Activated CD8-positive, alpha-beta memory T cell treated with anti-CD3 and anti-CD28 coated beads for 48 hours (primary cell): ENCODE data around the gene NHLRC1.

ENCODE experiments used
- DNase-seq, 3 experiments: peaks; one replicate each; pipeline ENCODE4 v3.0.0-alpha.2; 2020; ENCODE audit warnings: low read depth in 2 of 3, low spot score in 2 of 3

The NHLRC1 gene

GRCh38 chr6:18139935-18140621, 17.6 kb upstream of the NHLRC1 start:
- no peak for DNase-seq

- no peak for DNase-seq
Observed at GRCh38 chr6:18138906-18139305, 16.4 kb upstream of the NHLRC1 start.

- DNase-seq, result no peak
Observed at GRCh38 chr6:18136260-18136659, 13.8 kb upstream of the NHLRC1 start.

GRCh38 chr6:18135171-18135570, 12.7 kb upstream of the NHLRC1 start:
- DNase-seq, result no peak

GRCh38 chr6:18132346-18132745, 9.9 kb upstream of the NHLRC1 start:
- DNase-seq, result no peak

- DNase-seq, result no peak
Observed at GRCh38 chr6:18126121-18126520, 3.6 kb upstream of the NHLRC1 start.

GRCh38 chr6:18121580-18122127, 823 bp downstream of the NHLRC1 start:
- no peak for DNase-seq

- DNase-seq, result no peak
Observed at GRCh38 chr6:18119236-18119635, 3.2 kb downstream of the NHLRC1 start.

GRCh38 chr6:18118330-18118729, 4.1 kb downstream of the NHLRC1 start:
- DNase-seq, result no peak

GRCh38 chr6:18117136-18117535, 5.3 kb downstream of the NHLRC1 start:
- no peak for DNase-seq

- no peak for DNase-seq
Observed at GRCh38 chr6:18115356-18115755, 7.1 kb downstream of the NHLRC1 start.

- no peak for DNase-seq
Observed at GRCh38 chr6:18110162-18110561, 12.3 kb downstream of the NHLRC1 start.

- no peak for DNase-seq
Observed at GRCh38 chr6:18107061-18107460, 15.4 kb downstream of the NHLRC1 start.

GRCh38 chr6:18102783-18103509, 19.5 kb downstream of the NHLRC1 start:
- DNase-seq, result no peak

GRCh38 chr6:18101873-18102272, 20.6 kb downstream of the NHLRC1 start:
- DNase-seq, result no peak

- no peak for DNase-seq
Observed at GRCh38 chr6:18101271-18101670, 21.2 kb downstream of the NHLRC1 start.

- no peak for DNase-seq
Observed at GRCh38 chr6:18100296-18100695, 22.2 kb downstream of the NHLRC1 start.

- DNase-seq, result no peak
Observed at GRCh38 chr6:18099511-18099910, 23.0 kb downstream of the NHLRC1 start.

- DNase-seq, result no peak
Observed at GRCh38 chr6:18096423-18096822, 26.1 kb downstream of the NHLRC1 start.

- DNase-seq, result no peak
Observed at GRCh38 chr6:18091382-18091781, 31.1 kb downstream of the NHLRC1 start.

GRCh38 chr6:18090349-18090786, 32.1 kb downstream of the NHLRC1 start:
- DNase-seq, result no peak
